Urothelium cell line (cell line): ENCODE data around the gene ACADSB.

ENCODE experiments used
- DNase-seq: peaks from one replicate; pipeline ENCODE4 v3.0.0; 2011; ENCODE audit warnings: low spot score, mixed read lengths
- FAIRE-seq: peaks from 2 replicates; lab custom pipeline; 2011; peaks lifted over from hg19 to GRCh38; lab: Jason Lieb, UNC

The ACADSB gene

GRCh38 chr10:123035467-123036086 lies 26.8 kb downstream of the ACADSB start:
- DNase-seq (no peak), FAIRE-seq (no peak)

- no peak for DNase-seq
- no peak for FAIRE-seq
Observed at GRCh38 chr10:123038782-123039631, 30.2 kb downstream of the ACADSB start.

- DNase-seq, result no peak
- no peak for FAIRE-seq
Observed at GRCh38 chr10:123039632-123039930, 30.8 kb downstream of the ACADSB start.

GRCh38 chr10:123042708-123043408 lies 34.1 kb downstream of the ACADSB start:
- DNase-seq (no peak), FAIRE-seq (no peak)

- no peak for FAIRE-seq
- DNase-seq, result peak; percentile 69
Observed at GRCh38 chr10:123043409-123043925, 34.7 kb downstream of the ACADSB start.

GRCh38 chr10:123044391-123044790 lies 35.6 kb downstream of the ACADSB start:
- FAIRE-seq, result no peak
- no peak for DNase-seq

GRCh38 chr10:123045961-123046731 lies 37.3 kb downstream of the ACADSB start:
- DNase-seq, result no peak
- FAIRE-seq, result no peak

GRCh38 chr10:123057968-123058367 lies 49.2 kb downstream of the ACADSB start:
- DNase-seq (no peak), FAIRE-seq (no peak)

- FAIRE-seq, result no peak
- DNase-seq, result no peak
Observed at GRCh38 chr10:123061865-123062264, 53.1 kb downstream of the ACADSB start.

- no peak for DNase-seq
- FAIRE-seq, result no peak
Observed at GRCh38 chr10:123062726-123063125, 53.9 kb downstream of the ACADSB start.

- FAIRE-seq, result peak; percentile 95
- no peak for DNase-seq
Observed at GRCh38 chr10:123068087-123068853, 59.5 kb downstream of the ACADSB start.

- FAIRE-seq, result no peak
- DNase-seq, result no peak
Observed at GRCh38 chr10:123069246-123069986, 60.6 kb downstream of the ACADSB start.

GRCh38 chr10:123073187-123073586 lies 64.4 kb downstream of the ACADSB start:
- FAIRE-seq, result no peak

GRCh38 chr10:123074215-123074614 lies 65.4 kb downstream of the ACADSB start:
- FAIRE-seq, result no peak
- no peak for DNase-seq

More at GRCh38 chr10:123073187-123073586, 64.4 kb downstream of the ACADSB start:
- no peak for DNase-seq

GRCh38 chr10:123081896-123082295 lies 73.1 kb downstream of the ACADSB start:
- FAIRE-seq, result no peak
- no peak for DNase-seq

GRCh38 chr10:123083811-123084210 lies 75.0 kb downstream of the ACADSB start:
- no peak for DNase-seq
- FAIRE-seq, result no peak

GRCh38 chr10:123086281-123086680 lies 77.5 kb downstream of the ACADSB start:
- FAIRE-seq (no peak), DNase-seq (no peak)

- DNase-seq, result no peak
- FAIRE-seq, result no peak
Observed at GRCh38 chr10:123087348-123087747, 78.5 kb downstream of the ACADSB start.

- DNase-seq (no peak), FAIRE-seq (no peak)
Observed at GRCh38 chr10:123087786-123088185, 79.0 kb downstream of the ACADSB start.
